Measurements from ENCODE around the gene MMP14.

GRCh38 chr14:22839159-22839779 lies 2.9 kb downstream of the MMP14 start:
- TF ChIP-seq CTCF (IDR thresholded peaks at IDR 0.05; ENCODE audit: insufficient read depth, low read length): no peak
- TF ChIP-seq POLR2AphosphoS5 (IDR thresholded peaks at IDR 0.05; ENCODE audit: low read depth): no peak
- TF ChIP-seq REST (IDR thresholded peaks at IDR 0.05; ENCODE audit: insufficient replicate concordance, low read depth): no peak

Measured in HL-60 (cell line).